ENCODE measurements around the gene GLOD5. TPM values are rescaled to one million over a fixed set of nuclear protein-coding genes. Genes with fewer than 3 reads are reported as not detected.

Gene GLOD5
- total and polyA plus RNA-seq, 9 of the 15 experiments (the other 6 are each of a cell fraction or from before 2014, with no cell fraction given): 0.27 to 4.4 (median 2.2) TPM

DNA sequence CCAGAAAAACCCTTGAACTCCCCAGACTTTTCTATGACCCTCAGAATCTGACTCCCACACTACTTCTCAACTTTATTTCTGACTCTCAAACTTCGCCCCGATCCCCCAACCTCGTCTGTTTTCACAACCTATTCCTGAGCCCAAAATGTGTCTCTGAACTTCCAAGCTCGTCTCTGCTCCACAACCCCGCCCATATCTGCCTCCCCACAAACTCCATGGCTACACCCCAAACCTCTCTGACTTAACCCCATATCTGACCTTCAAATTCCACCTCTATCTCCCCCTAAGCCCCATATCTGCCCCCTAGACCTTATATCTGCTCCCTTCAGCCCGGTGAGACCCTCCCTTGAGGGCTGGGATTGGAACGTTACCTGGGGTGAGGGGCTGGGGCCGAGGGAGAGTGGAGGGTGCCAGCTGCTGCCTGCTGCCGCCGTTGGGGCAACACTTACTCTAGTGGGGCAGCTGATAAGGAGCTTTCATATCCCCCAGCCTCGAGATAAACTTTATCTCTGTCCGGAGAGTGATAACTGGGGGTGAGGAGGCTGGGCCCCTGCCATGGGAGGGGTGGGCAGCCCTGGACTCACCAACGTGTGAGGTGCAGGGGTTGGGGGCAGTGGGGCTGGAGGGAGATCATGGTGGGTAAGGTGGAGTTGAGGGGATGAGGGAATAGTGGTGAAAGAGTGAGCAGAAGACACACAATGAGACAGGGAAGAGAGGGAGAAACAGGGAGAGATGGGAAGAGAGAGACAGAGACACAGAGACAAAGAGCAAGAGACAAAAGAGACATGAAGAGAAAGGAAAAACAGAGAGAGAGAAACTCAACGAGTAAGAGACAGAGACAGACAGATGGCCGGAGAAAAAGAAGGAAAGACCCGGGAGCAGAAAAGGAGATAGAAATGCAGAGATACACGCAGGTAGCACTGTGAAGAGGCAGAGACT is 26.2 kb downstream of the GLOD5 start:
- CTCF ChIA-PET (ENCODE audit: low intra/inter-chr PET ratio): no interaction called here
- Histone ChIP-seq H4K20me1 (replicated peaks; ENCODE audit: control insufficient read depth, insufficient read depth, low read length) (0 out of 2 replicates have a peak, but pooled peaks cover 3% of the 10 kb centered on the region), H3K27me3 (ENCODE audit: control insufficient read depth in 2 of 2, insufficient read depth in 2 of 2, low read length in 2 of 2) (no peaks in the 10 kb centered on the region), H3K36me3 (ENCODE audit: control insufficient read depth, insufficient read depth, low read length) (peaks cover 46% of the 10 kb centered on the region), H3K4me1 (replicated peaks in 1 of 2; ENCODE audit: control insufficient read depth in 2 of 2, insufficient read depth in 2 of 2, low read length in 2 of 2) (peaks cover 41 to 60% of the 10 kb centered on the region in 2 experiments; a peak in 4 of 5 replicates), H2AFZ (ENCODE audit: low read depth, low read length) (no peak overlapping the region), H3K9me3 (replicated peaks; ENCODE audit: control insufficient read depth, insufficient read depth, low read depth, low read length) (no peaks in the 10 kb centered on the region), H3K79me2 (ENCODE audit: control insufficient read depth, insufficient read depth, low read length) (peaks cover 99% of the 10 kb centered on the region), H3K4me3 (peak overlapping the region; percentile 75), H3K4me2 (ENCODE audit: insufficient read depth, low read length) (peak overlapping the region; percentile 93), H3K27ac (ENCODE audit: extremely low read depth, low read depth, low read length) (peak overlapping the region; percentile 85), H3K9me1 (ENCODE audit: control insufficient read depth, insufficient read depth, low read length) (no peaks in the 10 kb centered on the region), H3K9ac (ENCODE audit: insufficient read depth in 1 of 2, low read depth in 2 of 2, low read length in 2 of 2) (peak overlapping the region; percentile 94)
- POLR2A ChIA-PET: interaction anchor here (0.6 to 1.5 kb wide), 2 partner anchors 13 to 156 kb away, joined by 3 to 6 read pairs; no protein-coding TSS in a partner anchor
- in situ Hi-C loops (cut with MboI): no loop called here
- ATAC-seq (no peak), FAIRE-seq (no peak), DNase-seq (ENCODE audit: extremely low read depth in 1 of 4, low spot score in 3 of 4) (no peak)
- intact Hi-C loops (cut with micrococcal nuclease): loop anchor here (2.0 to 5.0 kb wide), 2 partner anchors 23 to 90 kb away; partner anchors contain the start of gene SUV39H1
- WGBS (ENCODE audit: insufficient coverage, low coverage, missing lambda C conversion rate): under 1% methylated on average over 13 of the region's 17 CpGs
- BruUV-seq (replicated peaks): TSS peak; percentile 50
- TF ChIP-seq HDAC1 (IDR thresholded peaks at IDR 0.05) (0 out of 4 replicates have a peak, but pooled peaks of 1 of the 2 experiments have one; percentile 19), NONO (IDR thresholded peaks at IDR 0.05; ENCODE audit: low read depth in 2 of 2, low read length in 1 of 2) (no peak), MCM7 (IDR thresholded peaks at IDR 0.05) (0 out of 4 replicates have a peak, but pooled peaks of 1 of the 2 experiments have one; percentile 66), FOXK2 (conservative IDR thresholded peaks at IDR 0.05 in 1 of 2, IDR thresholded peaks at IDR 0.05 in 1 of 2; ENCODE audit: low read depth in 2 of 2) (0 out of 4 replicates have a peak, but pooled peaks of 1 of the 2 experiments have one; percentile 12), ARID1B (IDR thresholded peaks at IDR 0.05) (peak; percentile 29; the same call in 1 of the 2 replicates), MTA2 (IDR thresholded peaks at IDR 0.05; ENCODE audit: low read depth) (0 out of 2 replicates have a peak, but pooled peaks have one; percentile 27), SMARCE1 (IDR thresholded peaks at IDR 0.05) (0 out of 2 replicates have a peak, but pooled peaks have one; percentile 9), NR3C1 (CRISPR knock-in tag; IDR thresholded peaks at IDR 0.05) (no peak), CHD1 (IDR thresholded peaks at IDR 0.05; ENCODE audit: low read length) (peak; percentile 6), PHF8 (IDR thresholded peaks at IDR 0.05; ENCODE audit: borderline replicate concordance, low read length) (peak; percentile 3; the same call in 1 of the 2 replicates), TRIM28 (IDR thresholded peaks at IDR 0.05) (no peak), PHB2 (IDR thresholded peaks at IDR 0.05; ENCODE audit: low read depth) (0 out of 2 replicates have a peak, but pooled peaks have one; percentile 20), RBFOX2 (IDR thresholded peaks at IDR 0.05; ENCODE audit: low read depth, low read length) (0 out of 2 replicates have a peak, but pooled peaks have one; percentile 23)
- TF ChIP-seq, protein P1, sequence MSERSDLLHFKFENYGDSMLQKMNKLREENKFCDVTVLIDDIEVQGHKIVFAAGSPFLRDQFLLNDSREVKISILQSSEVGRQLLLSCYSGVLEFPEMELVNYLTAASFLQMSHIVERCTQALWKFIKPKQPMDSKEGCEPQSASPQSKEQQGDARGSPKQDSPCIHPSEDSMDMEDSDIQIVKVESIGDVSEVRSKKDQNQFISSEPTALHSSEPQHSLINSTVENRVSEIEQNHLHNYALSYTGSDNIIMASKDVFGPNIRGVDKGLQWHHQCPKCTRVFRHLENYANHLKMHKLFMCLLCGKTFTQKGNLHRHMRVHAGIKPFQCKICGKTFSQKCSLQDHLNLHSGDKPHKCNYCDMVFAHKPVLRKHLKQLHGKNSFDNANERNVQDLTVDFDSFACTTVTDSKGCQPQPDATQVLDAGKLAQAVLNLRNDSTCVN (CRISPR knock-in tag; IDR thresholded peaks at IDR 0.05): 0 out of 2 replicates have a peak, but pooled peaks have one; percentile 65
- TF ChIP-seq, protein P2, sequence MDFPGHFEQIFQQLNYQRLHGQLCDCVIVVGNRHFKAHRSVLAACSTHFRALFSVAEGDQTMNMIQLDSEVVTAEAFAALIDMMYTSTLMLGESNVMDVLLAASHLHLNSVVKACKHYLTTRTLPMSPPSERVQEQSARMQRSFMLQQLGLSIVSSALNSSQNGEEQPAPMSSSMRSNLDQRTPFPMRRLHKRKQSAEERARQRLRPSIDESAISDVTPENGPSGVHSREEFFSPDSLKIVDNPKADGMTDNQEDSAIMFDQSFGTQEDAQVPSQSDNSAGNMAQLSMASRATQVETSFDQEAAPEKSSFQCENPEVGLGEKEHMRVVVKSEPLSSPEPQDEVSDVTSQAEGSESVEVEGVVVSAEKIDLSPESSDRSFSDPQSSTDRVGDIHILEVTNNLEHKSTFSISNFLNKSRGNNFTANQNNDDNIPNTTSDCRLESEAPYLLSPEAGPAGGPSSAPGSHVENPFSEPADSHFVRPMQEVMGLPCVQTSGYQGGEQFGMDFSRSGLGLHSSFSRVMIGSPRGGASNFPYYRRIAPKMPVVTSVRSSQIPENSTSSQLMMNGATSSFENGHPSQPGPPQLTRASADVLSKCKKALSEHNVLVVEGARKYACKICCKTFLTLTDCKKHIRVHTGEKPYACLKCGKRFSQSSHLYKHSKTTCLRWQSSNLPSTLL (IDR thresholded peaks at IDR 0.05): peak; percentile 22; the same call in 1 of the 2 replicates
- TF ChIP-seq, protein P3, sequence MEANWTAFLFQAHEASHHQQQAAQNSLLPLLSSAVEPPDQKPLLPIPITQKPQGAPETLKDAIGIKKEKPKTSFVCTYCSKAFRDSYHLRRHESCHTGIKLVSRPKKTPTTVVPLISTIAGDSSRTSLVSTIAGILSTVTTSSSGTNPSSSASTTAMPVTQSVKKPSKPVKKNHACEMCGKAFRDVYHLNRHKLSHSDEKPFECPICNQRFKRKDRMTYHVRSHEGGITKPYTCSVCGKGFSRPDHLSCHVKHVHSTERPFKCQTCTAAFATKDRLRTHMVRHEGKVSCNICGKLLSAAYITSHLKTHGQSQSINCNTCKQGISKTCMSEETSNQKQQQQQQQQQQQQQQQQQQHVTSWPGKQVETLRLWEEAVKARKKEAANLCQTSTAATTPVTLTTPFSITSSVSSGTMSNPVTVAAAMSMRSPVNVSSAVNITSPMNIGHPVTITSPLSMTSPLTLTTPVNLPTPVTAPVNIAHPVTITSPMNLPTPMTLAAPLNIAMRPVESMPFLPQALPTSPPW (CRISPR knock-in tag; IDR thresholded peaks at IDR 0.05): peak; percentile 48
